ENCODE data around the gene SLC22A23. TPM values are rescaled to one million over a fixed set of nuclear protein-coding genes. Genes with fewer than 3 reads are reported as not detected.
A peak's percentile ranks its signal among the peaks of the same experiment; 100 is the strongest.

The SLC22A23 gene
- total RNA-seq, 8 experiments from 2014 or later: 10.5 to 24.1 (median 13.2) TPM

- Histone ChIP-seq H3K4me1 (replicated peaks in 1 of 2) (peaks cover 34 to 37% of the 10 kb centered on the region in 2 donors), H3K4me3 (no peak overlapping the region), H3K27ac (no peak overlapping the region)
- 0 to 100% (median 72%) methylated on average over 1 to 4 of the region's 6 CpGs; no CpG with 5 or more reads in 2 of the 10 experiments for WGBS, 10 experiments
- ATAC-seq (replicated peaks in 6 of 8): no peak
- in situ Hi-C loops (cut with MboI; ENCODE audit: low pct_unique_long_range_greater_than_20kb in 2 of 9, low sequenced_read_pairs in 9 of 9, unreplicated experiment in 9 of 9): no loop called here
Measured at GRCh38 chr6:3423439-3424184, 33.2 kb downstream of the SLC22A23 start.

DNA sequence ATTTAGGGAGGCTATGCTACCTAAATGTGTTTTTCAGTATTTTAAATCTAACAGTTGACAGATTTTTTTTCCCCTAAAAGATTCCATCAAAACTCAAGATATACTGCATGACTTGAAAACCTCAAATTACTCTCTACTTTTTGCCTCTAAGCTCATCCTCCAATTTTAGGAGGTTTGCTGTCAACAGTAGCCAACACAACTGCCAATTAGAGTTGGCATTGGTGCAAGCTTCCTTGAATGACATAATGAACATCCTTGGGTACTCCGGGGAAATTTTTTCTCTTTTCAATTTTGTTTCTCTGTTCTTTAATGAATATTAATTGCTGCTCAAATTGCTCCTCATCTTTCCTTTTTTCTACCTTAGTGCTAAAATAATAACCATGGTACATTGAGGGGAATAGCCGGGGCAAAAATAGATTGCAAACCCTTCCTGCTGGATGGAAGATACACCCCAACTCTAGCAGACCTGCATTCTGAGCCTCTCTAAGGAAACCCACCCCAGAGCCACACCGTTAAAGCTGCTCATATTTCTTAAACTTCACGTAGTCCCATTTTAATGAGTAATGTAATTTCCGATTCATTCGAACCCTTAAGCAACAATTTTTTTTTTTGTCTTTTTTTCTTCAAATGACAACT lies 34.3 kb downstream of the SLC22A23 start:
- Histone ChIP-seq H3K27ac (peak overlapping the region in 1 of 2 donors; percentile 63), H3K4me1 (replicated peaks in 1 of 2) (peaks cover 34 to 37% of the 10 kb centered on the region in 2 donors), H3K4me3 (no peak overlapping the region)
- 30 to 95% (median 70%) methylated on average over 1 to 6 of the region's 6 CpGs for WGBS, 10 experiments
- ATAC-seq (replicated peaks in 6 of 8): peak in 5 of 8 experiments; percentile 11 to 27 (median 15)
- in situ Hi-C loops (cut with MboI; ENCODE audit: low pct_unique_long_range_greater_than_20kb in 2 of 9, low sequenced_read_pairs in 9 of 9, unreplicated experiment in 9 of 9): no loop called here

DNA sequence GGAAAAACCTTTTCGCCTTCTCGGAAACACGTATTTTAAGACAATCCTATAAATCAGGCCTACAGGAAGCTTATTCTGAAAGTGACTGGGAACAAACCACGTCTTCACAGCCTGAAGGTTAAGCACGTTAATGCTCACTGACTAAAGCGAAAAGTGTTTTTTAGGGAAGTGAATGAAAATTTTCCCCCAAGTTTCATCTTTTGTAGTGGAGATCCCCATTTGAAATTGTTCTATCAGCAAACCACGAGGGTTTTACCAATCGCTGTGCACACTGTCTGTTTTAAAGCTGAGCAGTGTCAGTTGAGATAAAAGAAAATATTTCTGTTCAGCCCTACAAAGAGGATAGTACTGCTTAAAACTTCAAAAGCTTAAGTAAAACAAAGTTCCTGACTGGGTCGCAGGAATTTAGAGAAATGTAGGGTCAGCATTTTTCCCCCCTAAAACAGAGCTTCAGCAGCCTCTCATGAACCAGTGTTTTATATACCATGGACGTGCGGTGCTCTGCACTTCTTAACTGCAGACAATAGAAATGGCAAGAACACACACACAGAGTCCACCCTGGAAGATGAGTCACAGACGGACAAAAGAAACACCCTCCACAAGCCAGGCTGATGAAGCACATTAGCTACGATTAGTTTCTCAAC lies 34.9 kb downstream of the SLC22A23 start:
- ATAC-seq (replicated peaks in 6 of 8): peak in 7 of 8 experiments; percentile 88 to 94 (median 89)
- peak overlapping the region; percentile 37 to 63 for H3K27ac ChIP-seq
- H3K4me3 ChIP-seq: no peak overlapping the region
- 10 to 80% (median 24%) methylated on average over 4 to 11 of the region's 13 CpGs for WGBS, 10 experiments
- in situ Hi-C loops (cut with MboI; ENCODE audit: low pct_unique_long_range_greater_than_20kb in 2 of 9, low sequenced_read_pairs in 9 of 9, unreplicated experiment in 9 of 9): no loop called here
- peaks cover 31 to 35% of the 10 kb centered on the region in 2 donors for H3K4me1 ChIP-seq (replicated peaks in 1 of 2)

- no peak for ATAC-seq (replicated peaks in 6 of 8)
- peaks cover 31 to 35% of the 10 kb centered on the region in 2 donors for H3K4me1 ChIP-seq (replicated peaks in 1 of 2)
- in situ Hi-C loops (cut with MboI; ENCODE audit: low pct_unique_long_range_greater_than_20kb in 2 of 9, low sequenced_read_pairs in 9 of 9, unreplicated experiment in 9 of 9): no loop called here
- H3K4me3 ChIP-seq: no peak overlapping the region
- no peak overlapping the region for H3K27ac ChIP-seq
- WGBS, 10 experiments: 71 to 93% (median 83%) methylated on average over 2 to 3 of the region's 3 CpGs
Measured at GRCh38 chr6:3421143-3421542, 35.7 kb downstream of the SLC22A23 start.

DNA sequence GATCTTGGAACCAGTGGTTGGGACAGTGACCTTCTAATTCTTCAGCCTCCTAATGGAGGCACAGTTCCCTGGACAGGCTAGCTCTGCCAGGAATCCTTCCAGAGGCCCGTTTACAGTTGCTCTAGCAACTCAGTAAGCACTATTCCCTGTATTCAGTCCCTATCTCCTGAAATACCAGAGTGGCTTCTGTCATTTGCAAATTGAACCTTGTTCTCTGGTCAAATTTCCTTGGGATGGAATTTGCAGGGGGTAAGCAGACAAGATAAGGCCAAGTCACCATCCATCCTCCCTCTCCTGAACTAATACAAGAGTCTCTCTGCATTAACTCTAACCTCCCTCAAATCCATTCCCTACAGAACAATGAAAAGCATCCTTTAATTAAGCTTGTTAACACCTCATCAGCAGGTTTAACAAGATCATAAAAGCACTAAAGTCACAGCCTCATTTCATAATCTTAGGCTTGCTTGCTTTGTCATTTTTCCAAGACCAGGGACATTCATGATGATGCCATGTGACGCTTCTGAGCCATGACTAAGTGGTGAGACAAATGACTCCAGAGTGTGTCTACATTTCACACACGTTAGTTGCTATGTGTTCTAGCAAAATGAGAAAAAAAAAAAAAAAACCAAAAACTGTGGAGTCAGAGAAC lies 37.1 kb downstream of the SLC22A23 start:
- Histone ChIP-seq H3K27ac (no peak overlapping the region), H3K4me1 (replicated peaks in 1 of 2) (peaks cover 38 to 48% of the 10 kb centered on the region in 2 donors), H3K4me3 (no peak overlapping the region)
- WGBS, 10 experiments: 42 to 91% (median 59%) methylated on average over 1 to 3 of the region's 3 CpGs
- in situ Hi-C loops (cut with MboI; ENCODE audit: low pct_unique_long_range_greater_than_20kb in 2 of 9, low sequenced_read_pairs in 9 of 9, unreplicated experiment in 9 of 9): no loop called here
- peak in 7 of 8 experiments; percentile 27 to 77 (median 65) for ATAC-seq (replicated peaks in 6 of 8)

DNA sequence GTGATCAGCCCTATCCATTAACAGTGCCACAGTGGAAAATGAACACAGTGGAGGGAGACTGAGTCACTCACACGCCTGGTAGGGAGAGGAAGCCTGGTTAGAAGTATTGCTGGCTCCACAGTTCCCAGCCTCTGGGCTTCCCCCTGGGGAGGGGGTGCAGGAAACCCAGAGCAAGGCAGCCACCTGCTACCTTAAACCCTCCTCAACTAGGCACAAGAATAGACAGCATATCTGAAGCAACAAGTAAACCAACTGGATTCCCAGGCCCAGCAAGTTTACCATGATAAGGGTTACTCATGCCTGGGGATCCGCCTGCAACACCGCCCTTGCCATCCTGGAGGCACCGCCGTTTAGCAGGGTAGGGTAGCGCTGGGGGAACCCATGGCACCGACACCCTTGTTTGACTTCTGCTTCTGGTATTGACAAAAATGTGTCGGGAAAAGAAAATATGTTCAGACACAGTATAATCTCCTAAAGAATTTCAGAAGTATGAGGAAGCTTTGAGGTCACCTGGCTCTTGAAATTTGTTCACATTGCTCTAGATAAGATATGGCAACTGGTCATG lies 38.3 kb downstream of the SLC22A23 start:
- WGBS, 10 experiments: 81 to 100% (median 90%) methylated on average over 1 to 7 of the region's 8 CpGs; no CpG with 5 or more reads in 2 of the 10 experiments
- Histone ChIP-seq H3K4me3 (no peak overlapping the region), H3K4me1 (replicated peaks in 1 of 2) (peaks cover 39 to 52% of the 10 kb centered on the region in 2 donors), H3K27ac (no peak overlapping the region)
- in situ Hi-C loops (cut with MboI; ENCODE audit: low pct_unique_long_range_greater_than_20kb in 2 of 9, low sequenced_read_pairs in 9 of 9, unreplicated experiment in 9 of 9): no loop called here
- ATAC-seq (replicated peaks in 6 of 8): peak in 3 of 8 experiments; percentile 13 to 62 (median 13)

GRCh38 chr6:3417473-3417872 lies 39.4 kb downstream of the SLC22A23 start:
- ATAC-seq (replicated peaks in 6 of 8): no peak
- Histone ChIP-seq H3K4me1 (replicated peaks in 1 of 2) (peaks cover 28 to 41% of the 10 kb centered on the region in 2 donors), H3K4me3 (no peak overlapping the region), H3K27ac (no peak overlapping the region)
- in situ Hi-C loops (cut with MboI; ENCODE audit: low pct_unique_long_range_greater_than_20kb in 2 of 9, low sequenced_read_pairs in 9 of 9, unreplicated experiment in 9 of 9): no loop called here
- 60 to 100% (median 80%) methylated on average over 1 to 2 of the region's 4 CpGs; no CpG with 5 or more reads in 2 of the 10 experiments for WGBS, 10 experiments

GRCh38 chr6:3415490-3415889 lies 41.4 kb downstream of the SLC22A23 start:
- peak overlapping the region in 1 of 2 donors; percentile 9 for H3K27ac ChIP-seq
- in situ Hi-C loops (cut with MboI; ENCODE audit: low pct_unique_long_range_greater_than_20kb in 2 of 9, low sequenced_read_pairs in 9 of 9, unreplicated experiment in 9 of 9): no loop called here
- no peak overlapping the region for H3K4me3 ChIP-seq
- H3K4me1 ChIP-seq (replicated peaks in 1 of 2): peaks cover 20 to 27% of the 10 kb centered on the region in 2 donors
- no peak for ATAC-seq (replicated peaks in 6 of 8)
- WGBS, 10 experiments: 20 to 100% (median 100%) methylated on average over 1 to 7 of the region's 8 CpGs; no CpG with 5 or more reads in 3 of the 10 experiments

DNA sequence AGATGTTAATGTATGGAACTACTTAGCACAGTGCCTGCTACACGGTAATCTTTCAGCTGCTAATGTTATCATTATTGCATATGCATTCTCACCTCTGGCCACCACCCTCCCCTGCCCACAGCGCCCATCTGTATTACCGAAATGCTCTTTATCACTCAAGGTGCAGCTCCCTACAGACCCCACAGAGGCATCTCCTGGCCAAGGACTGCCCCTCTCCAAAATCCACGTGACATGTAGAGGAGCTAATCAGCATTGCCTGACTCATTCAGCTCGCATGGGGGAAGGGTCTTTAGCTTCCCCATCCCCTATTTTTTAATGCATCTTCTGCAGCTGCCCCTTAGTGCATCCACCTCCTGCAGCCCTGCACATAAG lies 41.8 kb downstream of the SLC22A23 start:
- 0 to 80% (median 28%) methylated on average over 1 to 3 of the region's 5 CpGs; no CpG with 5 or more reads in 4 of the 10 experiments for WGBS, 10 experiments
- Histone ChIP-seq H3K4me1 (replicated peaks in 1 of 2) (peaks cover 19 to 26% of the 10 kb centered on the region in 2 donors), H3K27ac (no peak overlapping the region), H3K4me3 (no peak overlapping the region)
- in situ Hi-C loops (cut with MboI; ENCODE audit: low pct_unique_long_range_greater_than_20kb in 2 of 9, low sequenced_read_pairs in 9 of 9, unreplicated experiment in 9 of 9): no loop called here
- peak in 5 of 8 experiments; percentile 4 to 73 (median 42) for ATAC-seq (replicated peaks in 6 of 8)

DNA sequence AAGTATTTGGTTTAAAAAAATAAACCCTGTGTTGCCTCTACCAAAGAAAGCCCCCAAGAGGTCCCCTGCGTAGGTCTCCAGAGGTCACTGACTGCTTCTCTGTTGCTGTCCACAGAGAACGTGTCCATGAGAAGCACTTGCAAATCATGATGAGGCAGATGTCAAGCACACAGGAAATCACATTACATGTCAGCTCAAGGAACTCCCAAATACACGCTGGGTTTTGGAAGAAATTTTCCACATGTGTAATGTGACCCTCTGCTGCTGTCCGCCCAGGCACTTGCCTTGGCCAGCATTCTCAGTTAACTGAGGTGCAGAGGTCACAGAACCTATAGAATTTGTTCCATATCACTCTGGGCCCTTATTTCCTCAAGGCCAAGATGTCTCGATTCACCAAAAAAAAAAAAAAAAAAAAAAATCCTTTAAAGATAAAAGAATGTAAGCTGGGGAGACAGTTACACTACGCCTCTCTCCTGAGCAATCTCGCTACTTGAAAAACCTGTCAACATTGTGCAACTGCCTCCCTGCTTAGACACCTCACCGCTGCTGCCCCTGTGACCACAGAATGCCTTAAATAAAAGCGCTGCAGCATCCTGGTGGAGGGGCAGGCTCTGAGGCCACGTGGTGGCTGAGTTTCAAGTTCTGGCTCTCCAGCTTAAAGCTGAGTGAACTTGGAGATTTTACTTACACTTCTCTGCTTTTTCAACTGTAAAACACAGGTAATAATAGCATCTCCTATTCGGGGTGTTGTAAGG lies 42.3 kb downstream of the SLC22A23 start:
- Histone ChIP-seq H3K4me3 (no peak overlapping the region), H3K4me1 (replicated peaks in 1 of 2) (peaks cover 13 to 22% of the 10 kb centered on the region in 2 donors), H3K27ac (no peak overlapping the region)
- ATAC-seq (replicated peaks in 6 of 8): peak in 5 of 8 experiments; percentile 61 to 85 (median 84)
- in situ Hi-C loops (cut with MboI; ENCODE audit: low pct_unique_long_range_greater_than_20kb in 2 of 9, low sequenced_read_pairs in 9 of 9, unreplicated experiment in 9 of 9): no loop called here
- WGBS, 10 experiments: 38 to 78% (median 64%) methylated on average over 2 to 10 of the region's 11 CpGs

DNA sequence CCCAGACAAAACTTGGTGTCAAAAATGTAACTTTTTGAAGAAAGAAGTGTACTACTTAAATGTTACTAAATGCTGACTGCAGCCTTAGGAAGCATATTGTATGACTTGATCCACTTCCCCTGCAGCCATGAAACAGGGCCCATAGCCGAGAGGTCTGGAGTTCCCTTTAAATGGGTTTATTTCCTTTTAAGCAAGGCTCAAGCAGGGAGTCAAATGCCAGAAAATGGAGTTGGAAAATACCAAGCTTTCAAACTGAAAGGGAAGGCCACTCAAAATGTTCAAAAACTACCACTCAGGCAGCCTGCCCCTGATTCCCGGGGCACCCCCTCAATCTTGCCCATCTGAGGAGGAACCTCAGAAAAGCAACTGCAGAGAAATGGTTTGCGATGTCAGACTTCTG lies 43.3 kb downstream of the SLC22A23 start:
- H3K4me1 ChIP-seq (replicated peaks in 1 of 2): peaks cover 12 to 22% of the 10 kb centered on the region in 2 donors
- 69 to 100% (median 100%) methylated on average over 1 to 3 of the region's 3 CpGs; no CpG with 5 or more reads in 1 of the 10 experiments for WGBS, 10 experiments
- no peak for ATAC-seq (replicated peaks in 6 of 8)
- in situ Hi-C loops (cut with MboI; ENCODE audit: low pct_unique_long_range_greater_than_20kb in 2 of 9, low sequenced_read_pairs in 9 of 9, unreplicated experiment in 9 of 9): no loop called here
- H3K4me3 ChIP-seq: no peak overlapping the region
- H3K27ac ChIP-seq: no peak overlapping the region
